ENCODE measurements around the gene HASPIN. TPM values are rescaled to one million over a fixed set of nuclear protein-coding genes. Genes with fewer than 3 reads are reported as not detected.
"Not testable (repeated sequence)": the region's sequence is repeated elsewhere in the genome, so short reads cannot be mapped to it uniquely, and the experiment has no call there.

Gene HASPIN
- total RNA-seq, 1 donor from 2014 or later, result 0.33 TPM

- H3K36me3 ChIP-seq, result peaks cover 48% of the 10 kb centered on the region
Observed at GRCh38 chr17:3719265-3719664, 4.4 kb upstream of the HASPIN start.

GRCh38 chr17:3722716-3723115 lies 987 bp upstream of the HASPIN start:
- Histone ChIP-seq H3K4me3 (peak overlapping the region; percentile 89), H3K4me1 (peaks cover 48% of the 10 kb centered on the region), H3K27ac (replicated peaks) (peak overlapping the region; percentile 88), H3K27me3 (ENCODE audit: low read depth) (peaks cover 6% of the 10 kb centered on the region), H3K36me3 (peaks cover 14% of the 10 kb centered on the region), H3K9me3 (replicated peaks) (no peaks in the 10 kb centered on the region)
- intact Hi-C loops (cut with micrococcal nuclease), result no loop called here
- TF ChIP-seq CTCF (IDR thresholded peaks at IDR 0.05; ENCODE audit: borderline replicate concordance), result no peak
- no peak for DNase-seq

More at GRCh38 chr17:3719265-3719664, 4.4 kb upstream of the HASPIN start:
- Histone ChIP-seq H3K27ac (replicated peaks) (no peak overlapping the region), H3K27me3 (ENCODE audit: low read depth) (no peaks in the 10 kb centered on the region), H3K4me3 (no peak overlapping the region), H3K4me1 (peaks cover 42% of the 10 kb centered on the region), H3K9me3 (replicated peaks) (no peaks in the 10 kb centered on the region)
- no peak for TF ChIP-seq CTCF (IDR thresholded peaks at IDR 0.05; ENCODE audit: borderline replicate concordance)
- intact Hi-C loops (cut with micrococcal nuclease), result no loop called here
- DNase-seq, result no peak

- TF ChIP-seq CTCF (IDR thresholded peaks at IDR 0.05; ENCODE audit: borderline replicate concordance), result no peak
- DNase-seq, result no peak
- Histone ChIP-seq H3K9me3 (replicated peaks) (no peaks in the 10 kb centered on the region), H3K27ac (replicated peaks) (peak overlapping the region; percentile 88), H3K4me3 (peak overlapping the region; percentile 89), H3K4me1 (peaks cover 48% of the 10 kb centered on the region), H3K36me3 (peaks cover 9% of the 10 kb centered on the region), H3K27me3 (ENCODE audit: low read depth) (peaks cover 6% of the 10 kb centered on the region)
- intact Hi-C loops (cut with micrococcal nuclease), result no loop called here
Observed at GRCh38 chr17:3723188-3723555, 531 bp upstream of the HASPIN start.

- H3K27ac ChIP-seq (replicated peaks), result no peak overlapping the region
- no peak for DNase-seq
- peaks cover 43% of the 10 kb centered on the region for H3K4me1 ChIP-seq
- peak overlapping the region; percentile 89 for H3K4me3 ChIP-seq
- no peaks in the 10 kb centered on the region for H3K36me3 ChIP-seq
- TF ChIP-seq CTCF (IDR thresholded peaks at IDR 0.05; ENCODE audit: borderline replicate concordance), result no peak
- H3K27me3 ChIP-seq (ENCODE audit: low read depth), result peaks cover 6% of the 10 kb centered on the region
- no peaks in the 10 kb centered on the region for H3K9me3 ChIP-seq (replicated peaks)
- intact Hi-C loops (cut with micrococcal nuclease), result no loop called here
Observed at GRCh38 chr17:3724378-3725077, 825 bp downstream of the HASPIN start.

- TF ChIP-seq CTCF (IDR thresholded peaks at IDR 0.05; ENCODE audit: borderline replicate concordance), result no peak
- no peak overlapping the region for H3K4me3 ChIP-seq
- no peaks in the 10 kb centered on the region for H3K9me3 ChIP-seq (replicated peaks)
- H3K27me3 ChIP-seq (ENCODE audit: low read depth), result peaks cover 6% of the 10 kb centered on the region
- H3K4me1 ChIP-seq, result peaks cover 27% of the 10 kb centered on the region
- H3K27ac ChIP-seq (replicated peaks), result no peak overlapping the region
- H3K36me3 ChIP-seq, result no peaks in the 10 kb centered on the region
- no peak for DNase-seq
- intact Hi-C loops (cut with micrococcal nuclease), result no loop called here
Observed at GRCh38 chr17:3727041-3727440, 3.3 kb downstream of the HASPIN start.

- DNase-seq; H3K27me3 ChIP-seq (ENCODE audit: low read depth); H3K36me3 ChIP-seq; H3K9me3 ChIP-seq (replicated peaks); intact Hi-C loops (cut with micrococcal nuclease); H3K27ac ChIP-seq (replicated peaks); H3K4me3 ChIP-seq: not testable (repeated sequence)
- peaks cover 23% of the 10 kb centered on the region for H3K4me1 ChIP-seq
Observed at GRCh38 chr17:3728099-3728498, 4.4 kb downstream of the HASPIN start.
